ENCODE data around the gene CEP19. TPM values are rescaled to one million over a fixed set of nuclear protein-coding genes. Genes with fewer than 3 reads are reported as not detected.
"Not testable (repeated sequence)": the region's sequence is repeated elsewhere in the genome, so short reads cannot be mapped to it uniquely, and the experiment has no call there.

The CEP19 gene
- total RNA-seq, 4 donors from 2014 or later, result 0.26 to 0.68 (median 0.49) TPM

- peaks cover 9% of the 10 kb centered on the region for H3K4me1 ChIP-seq
- peaks cover 5% of the 10 kb centered on the region for H3K36me3 ChIP-seq
- no peak overlapping the region for H3K4me3 ChIP-seq
- 93% methylated on average over 8 of the region's 8 CpGs for WGBS
- no peak for DNase-seq (ENCODE audit: low spot score in 2 of 2)
- no peak overlapping the region for H3K27ac ChIP-seq
- H3K9me3 ChIP-seq, result no peaks in the 10 kb centered on the region
- no peak for TF ChIP-seq EP300 (IDR thresholded peaks at IDR 0.05)
- no peak for TF ChIP-seq POLR2A (IDR thresholded peaks at IDR 0.05)
- TF ChIP-seq POLR2AphosphoS5 (IDR thresholded peaks at IDR 0.05), result no peak
- TF ChIP-seq CTCF (IDR thresholded peaks at IDR 0.05), result no peak
- H3K27me3 ChIP-seq, result no peaks in the 10 kb centered on the region
These were observed 41.2 kb upstream of the CEP19 start for GRCh38 chr3:196753201-196753600.

GRCh38 chr3:196749125-196749524, 37.1 kb upstream of the CEP19 start:
- Histone ChIP-seq H3K36me3 (peaks cover 11% of the 10 kb centered on the region), H3K27ac (no peak overlapping the region), H3K27me3 (no peaks in the 10 kb centered on the region), H3K9me3 (no peaks in the 10 kb centered on the region), H3K4me3 (no peak overlapping the region), H3K4me1 (peaks cover 9% of the 10 kb centered on the region)
- WGBS, result 92% methylated on average over 7 of the region's 8 CpGs
- TF ChIP-seq EP300 (IDR thresholded peaks at IDR 0.05) (no peak), POLR2A (IDR thresholded peaks at IDR 0.05) (no peak), POLR2AphosphoS5 (IDR thresholded peaks at IDR 0.05) (no peak)
- DNase-seq (ENCODE audit: low spot score in 2 of 2), result no peak

GRCh38 chr3:196743569-196743968, 31.5 kb upstream of the CEP19 start:
- DNase-seq (ENCODE audit: low spot score in 2 of 2); H3K27me3 ChIP-seq; H3K27ac ChIP-seq; H3K9me3 ChIP-seq; H3K4me3 ChIP-seq: not testable (repeated sequence)
- Histone ChIP-seq H3K36me3 (peaks cover 10% of the 10 kb centered on the region), H3K4me1 (peaks cover 21% of the 10 kb centered on the region)
- 93% methylated on average over 10 of the region's 10 CpGs for WGBS

GRCh38 chr3:196741249-196741889, 29.3 kb upstream of the CEP19 start:
- Histone ChIP-seq H3K4me1 (peaks cover 21% of the 10 kb centered on the region), H3K4me3 (peak overlapping the region; percentile 91), H3K9me3 (no peaks in the 10 kb centered on the region), H3K36me3 (peaks cover 5% of the 10 kb centered on the region), H3K27ac (peak overlapping the region; percentile 99), H3K27me3 (no peaks in the 10 kb centered on the region)
- no peak for TF ChIP-seq POLR2A (IDR thresholded peaks at IDR 0.05)
- DNase-seq (ENCODE audit: low spot score in 2 of 2), result no peak
- 17% methylated on average over 5 of the region's 5 CpGs for WGBS

GRCh38 chr3:196740481-196741248, 28.6 kb upstream of the CEP19 start:
- Histone ChIP-seq H3K27ac (peak overlapping the region; percentile 99), H3K4me1 (peaks cover 21% of the 10 kb centered on the region), H3K9me3 (no peaks in the 10 kb centered on the region), H3K36me3 (no peaks in the 10 kb centered on the region), H3K27me3 (no peaks in the 10 kb centered on the region), H3K4me3 (peak overlapping the region; percentile 91)
- DNase-seq (ENCODE audit: low spot score in 2 of 2), result no peak
- TF ChIP-seq CTCF (IDR thresholded peaks at IDR 0.05), result no peak
- no peak for TF ChIP-seq EP300 (IDR thresholded peaks at IDR 0.05)
- no peak for TF ChIP-seq POLR2AphosphoS5 (IDR thresholded peaks at IDR 0.05)
- under 1% methylated on average over 30 of the region's 30 CpGs for WGBS

- peak within 1 kb of the TSS; percentile 91 for H3K4me3 ChIP-seq
- H3K27me3 ChIP-seq, result no peaks in the 10 kb centered on the region
- peak within 1 kb of the TSS; percentile 99 for H3K27ac ChIP-seq
- WGBS, result under 1% methylated on average over 30 of the region's 86 CpGs
- H3K4me1 ChIP-seq, result peaks cover 20% of the 10 kb centered on the region
- no peaks in the 10 kb centered on the region for H3K36me3 ChIP-seq
- peak; percentile 92 to 94 for DNase-seq (ENCODE audit: low spot score in 2 of 2)
- no peaks in the 10 kb centered on the region for H3K9me3 ChIP-seq
- TF ChIP-seq POLR2AphosphoS5 (IDR thresholded peaks at IDR 0.05) (peak in 2 of 3 donors; percentile 56 to 68), EP300 (IDR thresholded peaks at IDR 0.05) (no peak), POLR2A (IDR thresholded peaks at IDR 0.05) (peak in 1 of 2 donors; percentile 37), CTCF (IDR thresholded peaks at IDR 0.05) (peak in 1 of 2 donors; percentile 8)
These were observed 27.8 kb upstream of the CEP19 start, which contains the start of gene PAK2 for GRCh38 chr3:196739671-196740480. Gene PAK2, plus strand, starts transcription at chr3:196739857. Its CDS starts 42,790 bp downstream, at chr3:196782647.
